HepG2 (cell line): ENCODE data around the gene LDLRAD4. TPM values are rescaled to one million over a fixed set of nuclear protein-coding genes. Genes with fewer than 3 reads are reported as not detected.

ENCODE experiments used
- KMT2B ChIP-seq: IDR thresholded peaks from 2 replicates; pipeline ENCODE4 v1.6.1; 2016; ENCODE audit warnings: missing genetic modification reagents, missing compliant biosample characterization
- U2AF1 ChIP-seq: fragments of 200-400 bp; formaldehyde crosslinking; optimal IDR thresholded peaks from 2 replicates; pipeline ENCODE3; 2017; ENCODE audit warnings: mild to moderate bottlenecking, low read depth, low read length
- ZNF180 ChIP-seq: sonication (generic); formaldehyde crosslinking; IDR thresholded peaks from 2 replicates; pipeline ENCODE4 v1.4.0; 2020; ENCODE audit warnings: low read depth, missing genetic modification reagents, borderline replicate concordance
- ZNF329 ChIP-seq: sonication (generic); formaldehyde crosslinking; IDR thresholded peaks from 2 replicates; pipeline ENCODE4 v1.9.0; 2021; ENCODE audit warnings: low read depth, mild to moderate bottlenecking, missing genetic modification reagents
- ZNF451 ChIP-seq: sonication (generic); formaldehyde crosslinking; IDR thresholded peaks from 2 replicates; pipeline ENCODE4 v1.5.0; 2020; ENCODE audit warnings: mild to moderate bottlenecking, missing genetic modification reagents
- ZNF841 ChIP-seq: sonication (generic); formaldehyde crosslinking; IDR thresholded peaks from 2 replicates; pipeline ENCODE4 v1.8.1; 2023; ENCODE audit warnings: missing genetic modification reagents, borderline replicate concordance
- polyA plus RNA-seq, 8 experiments: library from polyadenylated mRNA; depleted of rRNA in 3 of 8; stranded (reverse) in 7 of 8; unstranded in 1 of 8; fragments of >200 nt; fragmentation: Illumina TruSeq in 4 of 8; extraction: Trizol in 4 of 8; gene quantifications; 2 replicates each; pipeline versions ENCODE4 v1.2.1 to v1.2.3, GENCODE V29; 2011 to 2016; ENCODE audit warnings: low read depth in 4 of 8, missing spikeins in 1 of 8, mixed read lengths in 1 of 8; ENCODE audit not compliant: insufficient read depth in 1 of 8
- total RNA-seq, 5 experiments: library from RNA; depleted of rRNA; stranded (reverse); fragments of >200 nt; fragmentation: Illumina TruSeq; extraction: Trizol; gene quantifications; 2 replicates each; pipeline ENCODE4 v1.2.3, GENCODE V29; 2016; ENCODE audit warnings: low read depth in 1 of 5
- TF ChIP-seq, protein P1 (sequence below), 2 experiments: sonication (generic) in 1 of 2; formaldehyde crosslinking in 1 of 2; IDR thresholded peaks; 2 replicates each; pipeline versions ENCODE4 v1.5.1 to v1.6.1; 2011 to 2020; ENCODE audit warnings: borderline replicate concordance in 1 of 2, low read depth in 1 of 2, low read length in 1 of 2, mild to moderate bottlenecking in 1 of 2, missing genetic modification reagents in 1 of 2, moderate library complexity in 1 of 2
- TF ChIP-seq, protein P2 (sequence below): sonication (generic); formaldehyde crosslinking; IDR thresholded peaks from 2 replicates; pipeline ENCODE4 v1.4.0; 2020; ENCODE audit warnings: missing genetic modification reagents
- TF ChIP-seq, protein P3 (sequence below): sonication (generic); formaldehyde crosslinking; IDR thresholded peaks from 2 replicates; pipeline ENCODE4 v1.5.1; 2020; ENCODE audit warnings: mild to moderate bottlenecking, missing genetic modification reagents, moderate library complexity
- TF ChIP-seq, protein P4 (sequence below): sonication (generic); formaldehyde crosslinking; IDR thresholded peaks from 2 replicates; pipeline ENCODE4 v1.5.1; 2020; ENCODE audit warnings: missing genetic modification reagents, mild to moderate bottlenecking, borderline replicate concordance
- TF ChIP-seq, protein P5 (sequence below): sonication (generic); formaldehyde crosslinking; IDR thresholded peaks from 2 replicates; pipeline ENCODE4 v1.9.0; 2022; ENCODE audit warnings: low read depth, missing genetic modification reagents
- TF ChIP-seq, protein P6 (sequence below): sonication (generic); formaldehyde crosslinking; IDR thresholded peaks from 2 replicates; pipeline ENCODE4 v1.4.0; 2020; ENCODE audit warnings: mild to moderate bottlenecking, missing genetic modification reagents

The LDLRAD4 gene
- total and polyA plus RNA-seq, 2 of the 13 experiments (the other 11 are each of a cell fraction or from before 2014, with no cell fraction given) = 13.6 to 20.9 TPM

DNA sequence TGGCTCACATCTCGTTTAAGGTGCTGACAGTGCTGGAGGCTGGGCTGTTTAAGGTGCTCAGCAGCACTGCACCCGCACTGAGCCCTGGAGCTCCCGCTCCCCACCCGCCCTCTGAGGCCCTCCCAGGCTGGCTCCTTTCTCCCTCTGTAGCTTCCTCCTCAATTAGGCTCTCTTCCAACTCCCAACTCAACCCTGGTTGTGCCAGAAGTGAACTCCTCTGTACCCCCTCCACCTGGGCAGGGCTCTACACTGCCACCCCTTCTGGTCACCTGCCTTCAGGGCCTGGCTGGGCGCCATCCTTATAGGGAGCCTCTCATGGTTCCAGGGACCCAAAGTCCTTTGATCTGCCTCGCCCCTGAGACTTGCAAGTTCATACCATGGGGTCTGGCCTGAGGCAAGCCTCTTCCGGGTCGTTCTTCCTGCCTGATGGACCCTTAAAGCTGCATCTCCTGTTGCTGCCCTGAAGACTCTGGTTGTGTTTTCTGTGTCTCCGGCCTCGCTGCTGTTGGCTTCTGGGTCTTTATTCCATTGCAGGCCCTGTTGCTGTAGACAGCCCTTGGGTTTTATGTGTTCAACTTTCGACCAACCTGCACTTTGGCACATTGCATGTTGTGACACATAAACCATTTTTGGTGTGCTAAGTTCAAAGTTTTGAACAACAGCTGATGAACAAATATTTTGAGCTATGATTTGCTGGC, 199.6 kb downstream of the LDLRAD4 start (continued):
- TF ChIP-seq, protein P1, sequence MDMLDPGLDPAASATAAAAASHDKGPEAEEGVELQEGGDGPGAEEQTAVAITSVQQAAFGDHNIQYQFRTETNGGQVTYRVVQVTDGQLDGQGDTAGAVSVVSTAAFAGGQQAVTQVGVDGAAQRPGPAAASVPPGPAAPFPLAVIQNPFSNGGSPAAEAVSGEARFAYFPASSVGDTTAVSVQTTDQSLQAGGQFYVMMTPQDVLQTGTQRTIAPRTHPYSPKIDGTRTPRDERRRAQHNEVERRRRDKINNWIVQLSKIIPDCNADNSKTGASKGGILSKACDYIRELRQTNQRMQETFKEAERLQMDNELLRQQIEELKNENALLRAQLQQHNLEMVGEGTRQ (IDR thresholded peaks at IDR 0.05; ENCODE audit: low read depth, low read length) = no peak
- TF ChIP-seq, protein P1 (CRISPR knock-in tag; IDR thresholded peaks at IDR 0.05; ENCODE audit: borderline replicate concordance) = no peak
- TF ChIP-seq KMT2B (CRISPR knock-in tag) (no peak), ZNF180 (CRISPR knock-in tag) (no peak), ZNF451 (CRISPR knock-in tag) (no peak), ZNF329 (CRISPR knock-in tag) (no peak), ZNF841 (CRISPR knock-in tag) (no peak), U2AF1 (no peak)
- TF ChIP-seq, protein P2, sequence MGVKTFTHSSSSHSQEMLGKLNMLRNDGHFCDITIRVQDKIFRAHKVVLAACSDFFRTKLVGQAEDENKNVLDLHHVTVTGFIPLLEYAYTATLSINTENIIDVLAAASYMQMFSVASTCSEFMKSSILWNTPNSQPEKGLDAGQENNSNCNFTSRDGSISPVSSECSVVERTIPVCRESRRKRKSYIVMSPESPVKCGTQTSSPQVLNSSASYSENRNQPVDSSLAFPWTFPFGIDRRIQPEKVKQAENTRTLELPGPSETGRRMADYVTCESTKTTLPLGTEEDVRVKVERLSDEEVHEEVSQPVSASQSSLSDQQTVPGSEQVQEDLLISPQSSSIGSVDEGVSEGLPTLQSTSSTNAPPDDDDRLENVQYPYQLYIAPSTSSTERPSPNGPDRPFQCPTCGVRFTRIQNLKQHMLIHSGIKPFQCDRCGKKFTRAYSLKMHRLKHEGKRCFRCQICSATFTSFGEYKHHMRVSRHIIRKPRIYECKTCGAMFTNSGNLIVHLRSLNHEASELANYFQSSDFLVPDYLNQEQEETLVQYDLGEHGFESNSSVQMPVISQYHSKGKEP = no peak
- TF ChIP-seq, protein P3, sequence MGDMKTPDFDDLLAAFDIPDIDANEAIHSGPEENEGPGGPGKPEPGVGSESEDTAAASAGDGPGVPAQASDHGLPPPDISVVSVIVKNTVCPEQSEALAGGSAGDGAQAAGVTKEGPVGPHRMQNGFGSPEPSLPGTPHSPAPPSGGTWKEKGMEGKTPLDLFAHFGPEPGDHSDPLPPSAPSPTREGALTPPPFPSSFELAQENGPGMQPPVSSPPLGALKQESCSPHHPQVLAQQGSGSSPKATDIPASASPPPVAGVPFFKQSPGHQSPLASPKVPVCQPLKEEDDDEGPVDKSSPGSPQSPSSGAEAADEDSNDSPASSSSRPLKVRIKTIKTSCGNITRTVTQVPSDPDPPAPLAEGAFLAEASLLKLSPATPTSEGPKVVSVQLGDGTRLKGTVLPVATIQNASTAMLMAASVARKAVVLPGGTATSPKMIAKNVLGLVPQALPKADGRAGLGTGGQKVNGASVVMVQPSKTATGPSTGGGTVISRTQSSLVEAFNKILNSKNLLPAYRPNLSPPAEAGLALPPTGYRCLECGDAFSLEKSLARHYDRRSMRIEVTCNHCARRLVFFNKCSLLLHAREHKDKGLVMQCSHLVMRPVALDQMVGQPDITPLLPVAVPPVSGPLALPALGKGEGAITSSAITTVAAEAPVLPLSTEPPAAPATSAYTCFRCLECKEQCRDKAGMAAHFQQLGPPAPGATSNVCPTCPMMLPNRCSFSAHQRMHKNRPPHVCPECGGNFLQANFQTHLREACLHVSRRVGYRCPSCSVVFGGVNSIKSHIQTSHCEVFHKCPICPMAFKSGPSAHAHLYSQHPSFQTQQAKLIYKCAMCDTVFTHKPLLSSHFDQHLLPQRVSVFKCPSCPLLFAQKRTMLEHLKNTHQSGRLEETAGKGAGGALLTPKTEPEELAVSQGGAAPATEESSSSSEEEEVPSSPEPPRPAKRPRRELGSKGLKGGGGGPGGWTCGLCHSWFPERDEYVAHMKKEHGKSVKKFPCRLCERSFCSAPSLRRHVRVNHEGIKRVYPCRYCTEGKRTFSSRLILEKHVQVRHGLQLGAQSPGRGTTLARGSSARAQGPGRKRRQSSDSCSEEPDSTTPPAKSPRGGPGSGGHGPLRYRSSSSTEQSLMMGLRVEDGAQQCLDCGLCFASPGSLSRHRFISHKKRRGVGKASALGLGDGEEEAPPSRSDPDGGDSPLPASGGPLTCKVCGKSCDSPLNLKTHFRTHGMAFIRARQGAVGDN (CRISPR knock-in tag) = peak; percentile 82
- TF ChIP-seq, protein P4, sequence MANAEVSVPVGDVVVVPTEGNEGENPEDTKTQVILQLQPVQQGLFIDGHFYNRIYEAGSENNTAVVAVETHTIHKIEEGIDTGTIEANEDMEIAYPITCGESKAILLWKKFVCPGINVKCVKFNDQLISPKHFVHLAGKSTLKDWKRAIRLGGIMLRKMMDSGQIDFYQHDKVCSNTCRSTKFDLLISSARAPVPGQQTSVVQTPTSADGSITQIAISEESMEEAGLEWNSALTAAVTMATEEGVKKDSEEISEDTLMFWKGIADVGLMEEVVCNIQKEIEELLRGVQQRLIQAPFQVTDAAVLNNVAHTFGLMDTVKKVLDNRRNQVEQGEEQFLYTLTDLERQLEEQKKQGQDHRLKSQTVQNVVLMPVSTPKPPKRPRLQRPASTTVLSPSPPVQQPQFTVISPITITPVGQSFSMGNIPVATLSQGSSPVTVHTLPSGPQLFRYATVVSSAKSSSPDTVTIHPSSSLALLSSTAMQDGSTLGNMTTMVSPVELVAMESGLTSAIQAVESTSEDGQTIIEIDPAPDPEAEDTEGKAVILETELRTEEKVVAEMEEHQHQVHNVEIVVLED (CRISPR knock-in tag) = no peak
- TF ChIP-seq, protein P5, sequence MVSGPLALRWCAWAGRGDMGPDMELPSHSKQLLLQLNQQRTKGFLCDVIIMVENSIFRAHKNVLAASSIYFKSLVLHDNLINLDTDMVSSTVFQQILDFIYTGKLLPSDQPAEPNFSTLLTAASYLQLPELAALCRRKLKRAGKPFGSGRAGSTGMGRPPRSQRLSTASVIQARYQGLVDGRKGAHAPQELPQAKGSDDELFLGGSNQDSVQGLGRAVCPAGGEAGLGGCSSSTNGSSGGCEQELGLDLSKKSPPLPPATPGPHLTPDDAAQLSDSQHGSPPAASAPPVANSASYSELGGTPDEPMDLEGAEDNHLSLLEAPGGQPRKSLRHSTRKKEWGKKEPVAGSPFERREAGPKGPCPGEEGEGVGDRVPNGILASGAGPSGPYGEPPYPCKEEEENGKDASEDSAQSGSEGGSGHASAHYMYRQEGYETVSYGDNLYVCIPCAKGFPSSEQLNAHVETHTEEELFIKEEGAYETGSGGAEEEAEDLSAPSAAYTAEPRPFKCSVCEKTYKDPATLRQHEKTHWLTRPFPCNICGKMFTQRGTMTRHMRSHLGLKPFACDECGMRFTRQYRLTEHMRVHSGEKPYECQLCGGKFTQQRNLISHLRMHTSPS (CRISPR knock-in tag) = 0 out of 2 replicates have a peak, but pooled peaks have one; percentile 27
- TF ChIP-seq, protein P6, sequence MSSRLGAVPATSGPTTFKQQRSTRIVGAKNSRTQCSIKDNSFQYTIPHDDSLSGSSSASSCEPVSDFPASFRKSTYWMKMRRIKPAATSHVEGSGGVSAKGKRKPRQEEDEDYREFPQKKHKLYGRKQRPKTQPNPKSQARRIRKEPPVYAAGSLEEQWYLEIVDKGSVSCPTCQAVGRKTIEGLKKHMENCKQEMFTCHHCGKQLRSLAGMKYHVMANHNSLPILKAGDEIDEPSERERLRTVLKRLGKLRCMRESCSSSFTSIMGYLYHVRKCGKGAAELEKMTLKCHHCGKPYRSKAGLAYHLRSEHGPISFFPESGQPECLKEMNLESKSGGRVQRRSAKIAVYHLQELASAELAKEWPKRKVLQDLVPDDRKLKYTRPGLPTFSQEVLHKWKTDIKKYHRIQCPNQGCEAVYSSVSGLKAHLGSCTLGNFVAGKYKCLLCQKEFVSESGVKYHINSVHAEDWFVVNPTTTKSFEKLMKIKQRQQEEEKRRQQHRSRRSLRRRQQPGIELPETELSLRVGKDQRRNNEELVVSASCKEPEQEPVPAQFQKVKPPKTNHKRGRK (CRISPR knock-in tag) = no peak
